ENCODE data around the gene SLC6A12.

GRCh38 chr12:228846-229200 is 14.9 kb upstream of the SLC6A12 start:
- no peak for TF ChIP-seq EP300 (conservative IDR thresholded peaks at IDR 0.05; ENCODE audit: poor library complexity, severe bottlenecking)
- no peak for TF ChIP-seq CTCF (IDR thresholded peaks at IDR 0.05; ENCODE audit: poor library complexity, severe bottlenecking)
- TF ChIP-seq SMC3 (conservative IDR thresholded peaks at IDR 0.05; ENCODE audit: poor library complexity), result no peak
- TF ChIP-seq TAF1 (IDR thresholded peaks at IDR 0.05; ENCODE audit: low read depth), result no peak
- no peak for TF ChIP-seq POLR2AphosphoS5 (IDR thresholded peaks at IDR 0.05)
- TF ChIP-seq EZH2 (IDR thresholded peaks at IDR 0.05; ENCODE audit: borderline replicate concordance, insufficient read depth, low read length, poor library complexity, severe bottlenecking), result no peak
- no peak for TF ChIP-seq RAD21 (conservative IDR thresholded peaks at IDR 0.05)
- no peak for TF ChIP-seq REST (IDR thresholded peaks at IDR 0.05; ENCODE audit: borderline replicate concordance)
- no peak for TF ChIP-seq MXI1 (conservative IDR thresholded peaks at IDR 0.05; ENCODE audit: poor library complexity, severe bottlenecking)
